ENCODE data around the gene AHNAK. TPM values are rescaled to one million over a fixed set of nuclear protein-coding genes. Genes with fewer than 3 reads are reported as not detected.

Gene AHNAK
- total RNA-seq, 2 donors from 2014 or later: 692 to 863 TPM

GRCh38 chr11:62498492-62499286 is 47.9 kb downstream of the AHNAK start:
- peaks cover 20% of the 10 kb centered on the region for H3K4me1 Mint-ChIP-seq
- DNase-seq: no peak
- no peak overlapping the region for H3K4me3 Mint-ChIP-seq
- peaks cover 3% of the 10 kb centered on the region for H3K36me3 Mint-ChIP-seq (ENCODE audit: low read depth)
- H3K27me3 Mint-ChIP-seq: no peaks in the 10 kb centered on the region
- H3K9me3 ChIP-seq (ENCODE audit: control insufficient read depth, low read length, poor library complexity, severe bottlenecking): no peaks in the 10 kb centered on the region
- H3K27ac Mint-ChIP-seq: no peak overlapping the region
- no peak for ATAC-seq

GRCh38 chr11:62498031-62498430 is 48.6 kb downstream of the AHNAK start:
- peaks cover 18% of the 10 kb centered on the region for H3K4me1 Mint-ChIP-seq
- peak overlapping the region; percentile 39 for H3K27ac Mint-ChIP-seq
- no peaks in the 10 kb centered on the region for H3K9me3 ChIP-seq (ENCODE audit: control insufficient read depth, low read length, poor library complexity, severe bottlenecking)
- H3K36me3 Mint-ChIP-seq (ENCODE audit: low read depth): peaks cover 3% of the 10 kb centered on the region
- H3K27me3 Mint-ChIP-seq: no peaks in the 10 kb centered on the region
- ATAC-seq (no peak), DNase-seq (no peak)
- no peak overlapping the region for H3K4me3 Mint-ChIP-seq

GRCh38 chr11:62497132-62497801 is 49.3 kb downstream of the AHNAK start:
- DNase-seq: no peak

GRCh38 chr11:62496676-62497075 is 49.9 kb downstream of the AHNAK start:
- Mint-ChIP-seq H3K36me3 (ENCODE audit: low read depth) (no peaks in the 10 kb centered on the region), H3K27me3 (no peaks in the 10 kb centered on the region), H3K27ac (peak overlapping the region; percentile 39), H3K4me3 (no peak overlapping the region), H3K4me1 (peaks cover 6% of the 10 kb centered on the region)
- H3K9me3 ChIP-seq (ENCODE audit: control insufficient read depth, low read length, poor library complexity, severe bottlenecking): no peaks in the 10 kb centered on the region
- DNase-seq (no peak), ATAC-seq (no peak)

More at GRCh38 chr11:62497132-62497801, 49.3 kb downstream of the AHNAK start:
- peaks cover 11% of the 10 kb centered on the region for H3K4me1 Mint-ChIP-seq
- peak overlapping the region; percentile 39 for H3K27ac Mint-ChIP-seq
- H3K27me3 Mint-ChIP-seq: no peaks in the 10 kb centered on the region
- ATAC-seq: peak; percentile 39
- H3K9me3 ChIP-seq (ENCODE audit: control insufficient read depth, low read length, poor library complexity, severe bottlenecking): no peaks in the 10 kb centered on the region
- H3K4me3 Mint-ChIP-seq: no peak overlapping the region
- H3K36me3 Mint-ChIP-seq (ENCODE audit: low read depth): no peaks in the 10 kb centered on the region

- H3K4me1 Mint-ChIP-seq: peaks cover 7% of the 10 kb centered on the region
- DNase-seq (no peak), ATAC-seq (no peak)
- peaks cover 8% of the 10 kb centered on the region for H3K36me3 Mint-ChIP-seq (ENCODE audit: low read depth)
- H3K9me3 ChIP-seq (ENCODE audit: control insufficient read depth, low read length, poor library complexity, severe bottlenecking): no peaks in the 10 kb centered on the region
- no peak overlapping the region for H3K4me3 Mint-ChIP-seq
- no peaks in the 10 kb centered on the region for H3K27me3 Mint-ChIP-seq
- H3K27ac Mint-ChIP-seq: no peak overlapping the region
Observed at GRCh38 chr11:62494246-62494645, 52.4 kb downstream of the AHNAK start.

- ATAC-seq (no peak), DNase-seq (no peak)
- no peaks in the 10 kb centered on the region for H3K9me3 ChIP-seq (ENCODE audit: control insufficient read depth, low read length, poor library complexity, severe bottlenecking)
- peaks cover 8% of the 10 kb centered on the region for H3K4me1 Mint-ChIP-seq
- H3K27me3 Mint-ChIP-seq: no peaks in the 10 kb centered on the region
- no peak overlapping the region for H3K27ac Mint-ChIP-seq
- H3K36me3 Mint-ChIP-seq (ENCODE audit: low read depth): peaks cover 8% of the 10 kb centered on the region
- H3K4me3 Mint-ChIP-seq: no peak overlapping the region
Observed at GRCh38 chr11:62493801-62494200, 52.8 kb downstream of the AHNAK start.

GRCh38 chr11:62492586-62492985 is 54.0 kb downstream of the AHNAK start:
- no peak for DNase-seq
- no peak for ATAC-seq
- no peaks in the 10 kb centered on the region for H3K9me3 ChIP-seq (ENCODE audit: control insufficient read depth, low read length, poor library complexity, severe bottlenecking)
- H3K4me1 Mint-ChIP-seq: peaks cover 8% of the 10 kb centered on the region
- no peak overlapping the region for H3K4me3 Mint-ChIP-seq
- H3K27ac Mint-ChIP-seq: no peak overlapping the region
- peaks cover 8% of the 10 kb centered on the region for H3K36me3 Mint-ChIP-seq (ENCODE audit: low read depth)
- H3K27me3 Mint-ChIP-seq: no peaks in the 10 kb centered on the region

- DNase-seq (no peak), ATAC-seq (no peak)
- Mint-ChIP-seq H3K27me3 (no peaks in the 10 kb centered on the region), H3K4me3 (no peak overlapping the region), H3K4me1 (peaks cover 9% of the 10 kb centered on the region), H3K27ac (peak overlapping the region; percentile 32), H3K36me3 (ENCODE audit: low read depth) (peaks cover 8% of the 10 kb centered on the region)
- H3K9me3 ChIP-seq (ENCODE audit: control insufficient read depth, low read length, poor library complexity, severe bottlenecking): no peaks in the 10 kb centered on the region
Observed at GRCh38 chr11:62491571-62492329, 54.9 kb downstream of the AHNAK start.

GRCh38 chr11:62489204-62489603 is 57.4 kb downstream of the AHNAK start:
- H3K27ac Mint-ChIP-seq: peak overlapping the region; percentile 77

GRCh38 chr11:62487738-62488551 is 58.7 kb downstream of the AHNAK start:
- DNase-seq: no peak
- Mint-ChIP-seq H3K36me3 (ENCODE audit: low read depth) (peaks cover 10% of the 10 kb centered on the region), H3K27me3 (no peaks in the 10 kb centered on the region), H3K27ac (peak overlapping the region; percentile 49), H3K4me1 (peaks cover 13% of the 10 kb centered on the region), H3K4me3 (no peak overlapping the region)
- ATAC-seq: no peak
- H3K9me3 ChIP-seq (ENCODE audit: control insufficient read depth, low read length, poor library complexity, severe bottlenecking): no peaks in the 10 kb centered on the region

More at GRCh38 chr11:62489204-62489603, 57.4 kb downstream of the AHNAK start:
- H3K36me3 Mint-ChIP-seq (ENCODE audit: low read depth): peaks cover 10% of the 10 kb centered on the region
- no peaks in the 10 kb centered on the region for H3K27me3 Mint-ChIP-seq
- no peak overlapping the region for H3K4me3 Mint-ChIP-seq
- DNase-seq (no peak), ATAC-seq (no peak)
- no peaks in the 10 kb centered on the region for H3K9me3 ChIP-seq (ENCODE audit: control insufficient read depth, low read length, poor library complexity, severe bottlenecking)
- peaks cover 13% of the 10 kb centered on the region for H3K4me1 Mint-ChIP-seq

GRCh38 chr11:62487136-62487535 is 59.5 kb downstream of the AHNAK start:
- H3K36me3 Mint-ChIP-seq (ENCODE audit: low read depth): peaks cover 10% of the 10 kb centered on the region
- H3K4me3 Mint-ChIP-seq: no peak overlapping the region
- H3K9me3 ChIP-seq (ENCODE audit: control insufficient read depth, low read length, poor library complexity, severe bottlenecking): no peaks in the 10 kb centered on the region
- H3K4me1 Mint-ChIP-seq: peaks cover 13% of the 10 kb centered on the region
- peak overlapping the region; percentile 49 for H3K27ac Mint-ChIP-seq
- DNase-seq (no peak), ATAC-seq (no peak)
- H3K27me3 Mint-ChIP-seq: no peaks in the 10 kb centered on the region

- Mint-ChIP-seq H3K36me3 (ENCODE audit: low read depth) (peaks cover 6% of the 10 kb centered on the region), H3K27ac (no peak overlapping the region), H3K4me1 (peaks cover 7% of the 10 kb centered on the region), H3K4me3 (no peak overlapping the region), H3K27me3 (no peaks in the 10 kb centered on the region)
- H3K9me3 ChIP-seq (ENCODE audit: control insufficient read depth, low read length, poor library complexity, severe bottlenecking): no peaks in the 10 kb centered on the region
- DNase-seq: no peak
- no peak for ATAC-seq
Observed at GRCh38 chr11:62484352-62484751, 62.3 kb downstream of the AHNAK start.

All from T-helper 17 cell (primary cell).